Stimulated activated CD4-positive, alpha-beta T cell treated with anti-CD3 and anti-CD28 coated beads, Interleukin-4, amount 100 ng/mL, for 48 hours (primary cell): Measurements from ENCODE around the gene WDR47.
"Not testable (repeated sequence)": the region's sequence is repeated elsewhere in the genome, so short reads cannot be mapped to it uniquely, and the experiment has no call there.

Experiments used
- DNase-seq, 2 donors: peaks; one replicate each; pipeline ENCODE4 v3.0.0-alpha.2; 2020; ENCODE audit warnings: low read depth in 2 of 2

WDR47 gene

GRCh38 chr1:109052145-109052544 lies 10.2 kb upstream of the WDR47 start:
- DNase-seq, result not testable (repeated sequence)

- DNase-seq, result no peak
These were observed 8.5 kb upstream of the WDR47 start for GRCh38 chr1:109050228-109050995.

- DNase-seq, result no peak
These were observed 6.4 kb upstream of the WDR47 start for GRCh38 chr1:109048335-109048734.

GRCh38 chr1:109047339-109047738 lies 5.4 kb upstream of the WDR47 start:
- DNase-seq, result no peak

- no peak for DNase-seq
These were observed 4.8 kb upstream of the WDR47 start for GRCh38 chr1:109046671-109047070.

- DNase-seq, result no peak
These were observed 3.7 kb upstream of the WDR47 start for GRCh38 chr1:109045595-109045994.

- peak in 1 of 2 donors; percentile 6 for DNase-seq
These were observed 797 bp downstream of the WDR47 start for GRCh38 chr1:109040989-109041620.

GRCh38 chr1:109040627-109040988 lies 1.3 kb downstream of the WDR47 start:
- DNase-seq, result no peak

GRCh38 chr1:109034382-109034781 lies 7.5 kb downstream of the WDR47 start:
- no peak for DNase-seq

GRCh38 chr1:109029493-109029892 lies 12.4 kb downstream of the WDR47 start:
- DNase-seq, result not testable (repeated sequence)

GRCh38 chr1:109027841-109028240 lies 14.1 kb downstream of the WDR47 start:
- DNase-seq, result no peak

- DNase-seq, result no peak
These were observed 16.2 kb downstream of the WDR47 start for GRCh38 chr1:109025694-109026093.

GRCh38 chr1:109024646-109025045 lies 17.3 kb downstream of the WDR47 start:
- DNase-seq, result no peak

- no peak for DNase-seq
These were observed 21.1 kb downstream of the WDR47 start for GRCh38 chr1:109020693-109021257.

GRCh38 chr1:109017719-109018118 lies 24.2 kb downstream of the WDR47 start:
- not testable (repeated sequence) for DNase-seq

- no peak for DNase-seq
These were observed 24.8 kb downstream of the WDR47 start for GRCh38 chr1:109017134-109017533.

- no peak for DNase-seq
These were observed 30.6 kb downstream of the WDR47 start for GRCh38 chr1:109011335-109011734.

- DNase-seq, result peak in 1 of 2 donors; percentile 5
These were observed 45.3 kb downstream of the WDR47 start for GRCh38 chr1:108996622-108997021.

GRCh38 chr1:108983114-108983513 lies 58.8 kb downstream of the WDR47 start:
- DNase-seq, result no peak

- no peak for DNase-seq
These were observed 65.2 kb downstream of the WDR47 start for GRCh38 chr1:108976658-108977057.

- DNase-seq, result no peak
These were observed 69.0 kb downstream of the WDR47 start for GRCh38 chr1:108972951-108973350.

- DNase-seq, result no peak
These were observed 72.6 kb downstream of the WDR47 start for GRCh38 chr1:108969346-108969745.

- peak; percentile 84 to 93 for DNase-seq
These were observed 78.7 kb downstream of the WDR47 start, which contains the start of gene CLCC1 for GRCh38 chr1:108963052-108963686. Gene CLCC1 (minus strand): TSS chr1:108963484. CDS start chr1:108950437, 13,047 bp downstream.
